MG63 (cell line): ENCODE measurements around the gene P2RX7. TPM values are rescaled to one million over a fixed set of nuclear protein-coding genes. Genes with fewer than 3 reads are reported as not detected.
"Not testable (repeated sequence)": the region's sequence is repeated elsewhere in the genome, so short reads cannot be mapped to it uniquely, and the experiment has no call there.

Experiments
- DNase-seq: peaks from one replicate; pipeline ENCODE4 v3.0.0-alpha.2; 2020
- H3K27me3 ChIP-seq: fragments of 250-450 bp; sonication (Bioruptor Pico); 2 replicates; pipeline ENCODE4 v1.5.1; 2020; ENCODE audit warnings: mild to moderate bottlenecking, moderate library complexity
- H3K36me3 ChIP-seq: fragments of 250-450 bp; sonication (Bioruptor Pico); 2 replicates; pipeline ENCODE4 v1.5.1; 2020; ENCODE audit warnings: mild to moderate bottlenecking, moderate library complexity
- H3K4me3 ChIP-seq: fragments of 250-450 bp; sonication (Bioruptor Pico); 2 replicates; pipeline ENCODE4 v1.5.1; 2020; ENCODE audit warnings: mild to moderate bottlenecking, moderate library complexity
- H3K9me3 ChIP-seq: fragments of 250-450 bp; sonication (Bioruptor Pico); 2 replicates; pipeline ENCODE4 v1.5.1; 2020; ENCODE audit warnings: mild to moderate bottlenecking, moderate library complexity
- total RNA-seq: library from RNA; depleted of rRNA; stranded (reverse); fragments of >200 nt; shearing (Covaris generic); gene quantifications from 2 replicates; pipeline ENCODE4 v1.2.3, GENCODE V29; 2014; ENCODE audit warnings: low replicate concordance

The P2RX7 gene
- total RNA-seq, 1 experiment from 2014 or later: 2.0 TPM

- Histone ChIP-seq H3K36me3 (peaks cover 2% of the 10 kb centered on the region; the same call in 1 of the 2 replicates), H3K9me3 (no peaks in the 10 kb centered on the region), H3K4me3 (no peak overlapping the region), H3K27me3 (no peaks in the 10 kb centered on the region)
- no peak for DNase-seq
Observed at GRCh38 chr12:121176826-121177529, 44.3 kb downstream of the P2RX7 start.

DNA sequence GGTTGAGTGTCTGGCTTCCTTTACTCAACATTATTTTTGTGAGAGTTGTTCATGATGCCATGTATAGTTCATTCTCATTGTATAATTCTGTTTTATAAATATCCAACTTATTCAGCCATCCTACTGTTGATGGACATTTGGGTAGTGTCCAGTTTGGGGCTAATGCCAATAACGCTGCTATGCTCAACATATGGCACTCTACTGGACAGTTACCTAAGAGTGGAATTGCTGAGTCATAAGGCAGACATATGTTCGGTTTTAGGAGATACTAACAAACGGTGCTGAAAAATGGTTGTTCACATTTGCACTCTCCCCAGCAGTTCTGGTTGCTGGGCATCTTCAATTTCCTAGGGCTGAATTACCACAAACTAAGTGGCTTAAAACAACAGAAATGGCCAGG is 48.5 kb downstream of the P2RX7 start:
- H3K9me3 ChIP-seq: no peaks in the 10 kb centered on the region
- H3K27me3 ChIP-seq: no peaks in the 10 kb centered on the region
- DNase-seq: peak; percentile 40
- H3K36me3 ChIP-seq: peaks cover 2% of the 10 kb centered on the region; the same call in 1 of the 2 replicates
- H3K4me3 ChIP-seq: no peak overlapping the region

- no peaks in the 10 kb centered on the region for H3K27me3 ChIP-seq
- H3K9me3 ChIP-seq: no peaks in the 10 kb centered on the region
- DNase-seq: no peak
- no peak overlapping the region for H3K4me3 ChIP-seq
- peaks cover 2% of the 10 kb centered on the region; the same call in 1 of the 2 replicates for H3K36me3 ChIP-seq
Observed at GRCh38 chr12:121182222-121182893, 49.7 kb downstream of the P2RX7 start.

- H3K36me3 ChIP-seq: peaks cover 2% of the 10 kb centered on the region; the same call in 1 of the 2 replicates
- H3K9me3 ChIP-seq: no peaks in the 10 kb centered on the region
- no peaks in the 10 kb centered on the region for H3K27me3 ChIP-seq
- H3K4me3 ChIP-seq: no peak overlapping the region
- DNase-seq: no peak
Observed at GRCh38 chr12:121184425-121184824, 51.7 kb downstream of the P2RX7 start.

GRCh38 chr12:121184984-121185889 is 52.6 kb downstream of the P2RX7 start:
- Histone ChIP-seq H3K4me3 (no peak overlapping the region), H3K36me3 (peaks cover 2% of the 10 kb centered on the region; the same call in 1 of the 2 replicates), H3K9me3 (no peaks in the 10 kb centered on the region), H3K27me3 (no peaks in the 10 kb centered on the region)
- no peak for DNase-seq

- no peak overlapping the region for H3K4me3 ChIP-seq
Observed at GRCh38 chr12:121186826-121187225, 54.1 kb downstream of the P2RX7 start.

GRCh38 chr12:121187501-121187900 is 54.8 kb downstream of the P2RX7 start:
- DNase-seq: no peak

More at GRCh38 chr12:121186826-121187225, 54.1 kb downstream of the P2RX7 start:
- H3K36me3 ChIP-seq: no peaks in the 10 kb centered on the region
- no peaks in the 10 kb centered on the region for H3K27me3 ChIP-seq
- no peaks in the 10 kb centered on the region for H3K9me3 ChIP-seq
- no peak for DNase-seq

DNA sequence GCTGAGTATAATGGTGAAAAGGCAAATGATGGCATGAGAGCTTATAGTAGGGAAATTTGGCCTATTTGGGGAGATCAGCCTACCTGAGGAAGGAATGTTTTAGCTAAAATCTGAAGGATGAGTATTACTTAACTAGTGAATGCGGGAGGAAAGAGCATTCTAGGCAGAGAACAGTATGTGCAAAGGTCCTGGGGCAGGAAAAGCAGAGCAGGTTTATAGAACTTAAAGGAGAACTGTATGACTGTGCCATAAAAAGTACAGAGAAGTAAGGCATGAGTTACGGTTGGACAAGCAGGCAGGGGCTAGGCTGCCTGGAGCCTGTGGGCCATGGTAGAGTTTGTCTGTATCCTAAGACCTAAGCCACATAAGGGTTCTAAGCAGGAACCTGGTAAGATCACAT is 55.6 kb downstream of the P2RX7 start:
- Histone ChIP-seq H3K4me3 (no peak overlapping the region), H3K9me3 (no peaks in the 10 kb centered on the region), H3K36me3 (no peaks in the 10 kb centered on the region), H3K27me3 (no peaks in the 10 kb centered on the region)
- DNase-seq: no peak

More at GRCh38 chr12:121187501-121187900, 54.8 kb downstream of the P2RX7 start:
- Histone ChIP-seq H3K27me3 (no peaks in the 10 kb centered on the region), H3K4me3 (no peak overlapping the region), H3K9me3 (no peaks in the 10 kb centered on the region), H3K36me3 (no peaks in the 10 kb centered on the region)

- no peaks in the 10 kb centered on the region for H3K27me3 ChIP-seq
- H3K4me3 ChIP-seq: no peak overlapping the region
- no peak for DNase-seq
- H3K36me3 ChIP-seq: no peaks in the 10 kb centered on the region
- no peaks in the 10 kb centered on the region for H3K9me3 ChIP-seq
Observed at GRCh38 chr12:121189131-121189530, 56.5 kb downstream of the P2RX7 start.

DNA sequence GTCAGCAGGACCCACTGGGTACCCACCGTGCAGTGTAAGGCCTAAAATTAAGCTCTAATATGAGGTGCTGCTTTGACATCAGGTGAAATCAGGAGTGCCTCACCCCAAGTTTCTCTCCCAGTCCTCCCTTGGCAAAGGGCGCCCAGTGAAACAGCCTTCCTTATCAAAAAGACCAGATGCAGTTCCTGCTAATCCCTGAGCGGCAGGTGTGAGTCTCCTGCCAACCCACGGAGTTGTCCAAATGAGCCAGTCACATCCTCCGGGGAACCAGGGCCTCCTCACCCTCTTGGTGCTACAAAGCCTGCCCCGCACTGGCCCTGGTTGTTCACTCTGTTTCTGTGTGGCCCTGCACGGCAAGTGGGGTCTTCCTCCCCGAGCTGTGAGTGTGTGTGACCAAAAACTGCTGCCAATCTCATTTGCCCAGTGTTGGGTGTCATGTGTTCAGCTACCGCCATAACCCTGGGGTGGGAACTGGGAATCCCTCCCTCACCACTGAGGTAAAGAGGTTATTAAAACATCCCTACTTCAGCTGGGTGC is 57.0 kb downstream of the P2RX7 start:
- H3K4me3 ChIP-seq: no peak overlapping the region
- no peaks in the 10 kb centered on the region for H3K9me3 ChIP-seq
- H3K36me3 ChIP-seq: no peaks in the 10 kb centered on the region
- no peaks in the 10 kb centered on the region for H3K27me3 ChIP-seq
- DNase-seq: no peak

DNA sequence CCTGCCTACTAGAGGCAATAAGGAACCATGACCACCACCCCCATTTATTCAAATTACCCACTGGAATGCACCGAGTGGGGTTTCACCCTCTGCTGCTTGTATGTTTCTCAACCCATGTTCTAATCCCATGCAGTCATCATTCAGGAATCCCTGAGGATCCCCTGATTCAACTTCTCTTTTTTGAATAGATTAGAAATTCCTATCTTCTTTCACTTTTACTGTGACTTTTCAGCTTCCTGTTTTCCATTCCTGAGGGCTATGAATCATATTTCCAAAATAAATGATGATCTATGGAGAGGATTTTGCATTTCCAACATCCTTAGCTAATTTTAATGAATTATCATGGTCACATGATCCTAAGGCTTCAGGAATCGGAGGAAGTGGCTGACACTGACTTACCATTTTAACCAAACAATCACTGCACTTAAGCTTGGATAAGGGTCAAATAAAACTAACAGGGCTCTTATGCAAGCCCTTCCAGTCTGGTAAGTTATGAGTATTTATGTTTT is 57.9 kb downstream of the P2RX7 start:
- H3K4me3 ChIP-seq: no peak overlapping the region

DNA sequence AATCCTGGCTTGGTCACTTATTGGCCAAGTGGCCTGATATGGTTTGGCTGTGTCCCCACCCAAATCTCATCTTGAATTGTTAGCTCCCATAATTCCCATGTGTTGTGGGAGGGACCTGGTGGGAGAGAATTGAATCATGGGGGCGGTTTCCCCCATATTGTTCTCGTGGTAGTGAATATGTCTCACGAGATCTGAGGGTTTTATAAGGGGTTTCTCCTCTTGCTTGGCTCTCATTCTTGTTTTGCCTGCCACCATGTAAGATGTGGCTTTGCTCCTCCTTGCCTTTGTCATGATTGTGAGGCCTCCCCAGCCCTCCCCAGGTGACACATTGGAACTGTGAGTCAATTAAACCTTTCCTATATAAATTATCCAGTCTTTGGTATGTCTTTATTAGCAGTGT is 58.5 kb downstream of the P2RX7 start:
- no peaks in the 10 kb centered on the region for H3K36me3 ChIP-seq
- no peaks in the 10 kb centered on the region for H3K9me3 ChIP-seq
- no peak for DNase-seq
- no peak overlapping the region for H3K4me3 ChIP-seq
- H3K27me3 ChIP-seq: no peaks in the 10 kb centered on the region

More for the DNA sequence above, 57.9 kb downstream of the P2RX7 start:
- no peaks in the 10 kb centered on the region for H3K36me3 ChIP-seq
- H3K9me3 ChIP-seq: no peaks in the 10 kb centered on the region
- DNase-seq: peak; percentile 72
- no peaks in the 10 kb centered on the region for H3K27me3 ChIP-seq

- Histone ChIP-seq H3K36me3 (no peaks in the 10 kb centered on the region), H3K9me3 (no peaks in the 10 kb centered on the region), H3K27me3 (no peaks in the 10 kb centered on the region), H3K4me3 (no peak overlapping the region)
- no peak for DNase-seq
Observed at GRCh38 chr12:121196902-121197301, 64.2 kb downstream of the P2RX7 start.

GRCh38 chr12:121198949-121199348 is 66.3 kb downstream of the P2RX7 start:
- Histone ChIP-seq H3K27me3 (no peaks in the 10 kb centered on the region), H3K36me3 (no peaks in the 10 kb centered on the region), H3K9me3 (no peaks in the 10 kb centered on the region), H3K4me3 (no peak overlapping the region)
- DNase-seq: no peak

- H3K36me3 ChIP-seq, H3K9me3 ChIP-seq, H3K4me3 ChIP-seq, H3K27me3 ChIP-seq, DNase-seq: not testable (repeated sequence)
Observed at GRCh38 chr12:121201140-121201539, 68.5 kb downstream of the P2RX7 start.
